Uterus (tissue), 2 donors: ENCODE data around the gene EPHB2.

Source experiments
- CTCF ChIP-seq, 4 experiments: fragments of 200-600 bp in 2 of 4; fragments of 450-650 bp in 2 of 4; sonication (generic) in 2 of 4; IDR thresholded peaks; one replicate each; pipeline ENCODE4 v1.5.1; 2016 to 2019; ENCODE audit warnings: antibody characterized with exemption in 4 of 4, mild to moderate bottlenecking in 2 of 4, moderate library complexity in 1 of 4
- POLR2A ChIP-seq, 2 donors: fragments of 450-650 bp; IDR thresholded peaks; one replicate each; pipeline ENCODE4 v1.6.1; 2016; ENCODE audit warnings: antibody characterized with exemption in 2 of 2, mild to moderate bottlenecking in 1 of 2, moderate library complexity in 1 of 2

- TF ChIP-seq CTCF (IDR thresholded peaks at IDR 0.05): no peak
- no peak for TF ChIP-seq POLR2A (IDR thresholded peaks at IDR 0.05)
Measured at GRCh38 chr1:22958556-22958955, 247.9 kb downstream of the EPHB2 start.
